GM21786 (cell line): ENCODE results near the gene SPHKAP.
"Not testable (repeated sequence)": the region's sequence is repeated elsewhere in the genome, so short reads cannot be mapped to it uniquely, and the experiment has no call there.

ENCODE experiments used
- ATAC-seq: cut with Tn5 transposase; IDR thresholded peaks from one replicate; pipeline ENCODE4 v1.9.1; 2021; ENCODE audit not compliant: unreplicated experiment

SPHKAP gene

GRCh38 chr2:228104215-228104614 is 77.3 kb downstream of the SPHKAP start:
- ATAC-seq = no peak

- ATAC-seq = no peak
Observed at GRCh38 chr2:228103379-228103778, 78.1 kb downstream of the SPHKAP start.

DNA sequence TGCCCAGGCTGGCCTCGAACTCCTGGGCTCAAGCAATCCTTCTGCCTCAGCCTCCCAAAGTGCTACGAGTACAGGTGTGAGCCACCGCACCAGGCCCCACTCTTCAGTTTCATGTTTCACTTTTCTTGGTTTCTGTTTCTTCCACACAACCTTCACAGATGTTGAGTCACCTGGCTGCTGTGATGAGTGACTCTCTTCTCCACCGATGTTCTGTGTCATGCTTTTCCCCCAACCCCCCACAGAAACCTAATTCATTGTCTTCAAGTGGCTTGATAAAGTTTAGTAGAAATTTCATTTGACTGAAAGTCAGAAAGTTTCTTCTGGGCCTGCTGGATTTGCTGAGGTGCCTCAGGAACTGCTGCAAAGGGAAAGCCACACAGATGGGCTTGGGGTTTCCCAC is 78.5 kb downstream of the SPHKAP start:
- no peak for ATAC-seq

DNA sequence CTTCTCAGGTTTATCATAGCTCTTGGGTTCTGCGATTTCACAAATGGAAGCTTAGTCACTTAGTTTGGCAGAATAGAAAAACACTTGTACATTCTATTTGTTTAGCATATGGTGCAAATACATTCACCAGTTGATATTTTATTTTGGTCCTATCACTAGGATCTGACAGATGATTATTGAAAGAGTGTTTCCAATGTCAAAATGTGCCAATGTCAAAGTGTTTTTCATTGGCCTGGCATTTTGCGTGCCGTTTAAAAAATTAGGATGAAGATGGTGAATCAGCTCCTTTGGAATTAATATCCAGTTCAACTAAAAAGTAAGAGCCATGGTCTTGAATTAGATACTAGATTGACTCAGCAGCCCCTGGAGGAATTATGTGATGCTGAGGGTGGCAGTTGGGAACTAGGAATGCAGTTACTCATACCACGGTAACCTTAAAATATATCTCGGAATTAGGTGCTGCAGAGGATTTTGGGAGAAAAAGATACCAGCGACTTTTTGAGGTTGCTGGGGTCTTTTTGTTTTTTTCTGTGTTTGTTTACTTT is 87.0 kb downstream of the SPHKAP start:
- ATAC-seq = no peak

DNA sequence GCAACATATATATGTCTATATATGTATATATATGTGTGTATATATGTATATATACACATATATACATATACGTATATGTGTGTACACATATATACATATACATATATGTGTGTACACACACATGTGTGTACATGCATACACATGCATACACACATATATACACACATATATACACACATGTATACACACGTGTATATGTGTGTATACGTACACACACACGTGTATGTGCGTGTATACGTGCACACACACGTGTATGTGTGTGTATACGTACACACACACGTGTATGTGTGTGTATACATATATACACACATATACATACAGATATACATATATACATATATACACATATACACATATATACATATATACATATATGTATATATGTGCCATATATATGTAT is 89.4 kb downstream of the SPHKAP start:
- no peak for ATAC-seq

- no peak for ATAC-seq
Observed at GRCh38 chr2:228086561-228086960, 94.9 kb downstream of the SPHKAP start.

GRCh38 chr2:228084717-228085116 is 96.8 kb downstream of the SPHKAP start:
- no peak for ATAC-seq

DNA sequence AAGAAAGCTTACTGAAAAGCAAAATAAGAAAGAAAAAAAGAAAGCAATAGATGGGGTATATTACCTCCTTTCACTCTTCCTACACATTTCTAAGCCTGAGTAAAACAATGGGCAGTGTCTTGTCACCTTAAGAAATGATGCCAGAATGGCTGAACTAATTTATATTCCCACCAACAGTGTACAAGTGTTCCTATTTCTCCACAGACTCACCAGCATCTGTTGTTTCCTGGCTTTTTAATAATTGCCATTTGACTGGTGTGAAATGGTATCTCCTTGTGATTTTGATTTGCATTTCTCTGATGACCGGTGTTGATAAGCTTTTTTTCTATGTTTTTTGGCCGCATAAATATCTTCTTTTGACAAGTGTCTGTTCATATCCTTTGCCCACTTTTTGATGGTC is 98.4 kb downstream of the SPHKAP start:
- no peak for ATAC-seq

- ATAC-seq = no peak
Observed at GRCh38 chr2:228082571-228082970, 98.9 kb downstream of the SPHKAP start.

- no peak for ATAC-seq
Observed at GRCh38 chr2:228079194-228079593, 102.3 kb downstream of the SPHKAP start.

DNA sequence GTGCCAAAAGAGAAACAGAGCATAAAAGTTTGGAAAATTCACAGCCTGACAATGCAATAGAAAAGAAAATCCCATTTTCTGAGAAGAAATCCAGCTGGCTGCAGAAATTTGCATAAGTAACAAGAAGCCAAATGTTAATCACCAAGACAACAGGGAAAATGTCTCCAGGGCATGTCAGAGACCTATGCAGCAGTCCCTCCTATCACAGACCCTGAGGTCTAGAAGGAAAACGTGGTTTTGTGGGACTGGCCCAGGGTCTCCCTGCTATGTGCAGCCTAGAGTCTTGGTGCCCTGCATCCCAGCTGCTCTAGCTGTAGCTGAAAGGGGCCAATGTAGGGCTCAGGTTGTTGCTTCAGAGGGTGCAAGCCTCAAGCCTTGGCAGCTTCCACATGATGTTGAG is 104.8 kb downstream of the SPHKAP start:
- ATAC-seq = not testable (repeated sequence)

DNA sequence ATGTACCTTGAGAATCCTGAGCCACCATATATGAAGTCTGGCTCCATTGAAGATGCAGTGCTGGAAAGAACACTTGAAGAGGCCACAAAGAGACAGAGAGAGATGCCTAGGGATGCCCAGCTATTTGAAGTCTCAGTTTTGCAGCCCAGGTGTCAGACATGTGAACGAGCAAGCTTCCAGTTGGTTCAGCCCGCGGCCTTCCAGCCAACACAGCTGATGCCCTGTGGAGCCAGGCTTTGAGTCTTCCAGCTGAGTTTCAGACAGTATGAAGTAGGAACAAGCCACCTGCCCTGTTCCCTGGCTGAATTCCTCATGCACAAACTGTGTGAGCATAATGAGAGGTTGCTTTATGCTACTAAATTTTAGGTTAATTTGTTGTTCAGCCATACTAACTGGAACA is 108.8 kb downstream of the SPHKAP start:
- no peak for ATAC-seq

DNA sequence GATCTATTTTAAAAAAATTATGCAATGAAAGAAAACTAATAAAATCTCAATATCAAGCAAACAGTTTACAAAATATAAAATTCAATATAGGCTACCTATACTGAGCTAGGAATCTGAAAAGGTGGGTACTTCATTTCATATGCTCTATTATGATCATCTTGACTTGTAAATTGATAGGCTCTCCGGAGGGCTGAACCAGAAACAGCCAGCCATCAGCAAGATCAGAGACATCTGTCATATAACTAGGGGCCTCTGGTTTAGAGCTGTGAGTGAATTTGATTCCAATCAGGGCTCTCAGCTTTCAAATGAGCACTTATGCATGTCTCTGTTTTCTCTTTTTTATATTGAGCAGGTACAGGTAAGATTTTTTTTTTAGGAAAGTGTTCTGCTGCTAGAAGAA is 114.2 kb downstream of the SPHKAP start:
- ATAC-seq = no peak

GRCh38 chr2:228066126-228066798 is 115.2 kb downstream of the SPHKAP start:
- no peak for ATAC-seq

- ATAC-seq = no peak
Observed at GRCh38 chr2:228065686-228066085, 115.8 kb downstream of the SPHKAP start.

DNA sequence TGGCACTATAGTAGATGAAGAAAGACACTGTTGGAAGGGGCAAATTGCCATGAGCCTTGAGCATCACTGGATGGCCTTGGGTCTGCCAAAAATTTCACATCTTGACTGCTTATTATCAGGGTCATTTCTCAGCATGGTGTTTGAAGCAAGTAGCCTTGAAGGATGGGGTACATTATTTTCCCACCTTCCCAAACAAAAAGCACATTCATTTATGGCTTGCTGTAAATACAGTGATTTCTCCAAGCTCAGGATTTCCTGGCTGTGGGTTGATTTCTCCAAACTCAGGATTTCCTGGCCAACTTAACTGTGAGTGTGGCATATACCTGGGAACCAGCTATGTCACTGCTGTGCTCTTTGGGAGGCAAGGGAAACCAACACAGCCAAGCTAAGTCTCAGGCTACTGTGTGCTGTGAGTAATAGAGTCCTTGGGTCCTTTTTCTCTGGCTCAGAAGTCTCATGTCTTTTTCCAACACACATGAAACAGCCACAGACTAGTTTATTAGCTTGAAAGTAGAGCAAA is 116.6 kb downstream of the SPHKAP start:
- no peak for ATAC-seq

DNA sequence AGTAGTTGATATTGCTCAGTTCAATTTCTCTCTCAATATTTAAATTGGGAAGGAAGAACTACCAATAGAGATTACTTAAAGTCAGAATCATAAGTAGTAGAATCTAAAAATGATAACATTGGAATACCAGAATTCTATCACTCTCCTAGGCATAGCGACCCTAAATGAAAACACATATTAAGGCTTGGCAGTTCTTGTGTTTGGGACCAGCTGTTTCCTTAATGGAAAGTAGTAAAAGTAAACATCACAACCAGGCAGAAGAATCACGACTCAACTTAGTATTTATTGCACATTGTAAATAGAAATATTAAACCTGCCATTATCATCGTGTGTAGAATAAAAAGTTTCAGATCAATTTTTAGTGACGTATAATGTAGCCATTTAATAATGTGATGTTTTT is 117.5 kb downstream of the SPHKAP start:
- no peak for ATAC-seq

DNA sequence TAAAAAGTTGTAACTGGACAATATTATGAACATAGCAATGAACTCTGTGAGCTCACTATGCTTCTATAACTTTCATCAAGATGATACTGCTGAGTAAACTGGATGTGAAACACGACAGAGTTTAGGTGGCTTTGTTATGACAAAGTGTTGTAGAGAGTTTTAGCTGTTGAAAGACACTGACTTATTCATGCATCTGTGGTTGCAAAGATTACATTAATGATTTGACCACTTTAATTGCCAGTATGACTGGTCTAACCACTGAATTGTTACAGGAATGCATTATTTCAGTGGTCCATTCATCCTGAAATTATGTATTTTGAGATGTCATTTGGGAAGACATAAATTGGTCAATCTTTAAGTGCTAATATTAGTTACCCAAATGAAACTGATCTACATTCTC is 117.9 kb downstream of the SPHKAP start:
- no peak for ATAC-seq

DNA sequence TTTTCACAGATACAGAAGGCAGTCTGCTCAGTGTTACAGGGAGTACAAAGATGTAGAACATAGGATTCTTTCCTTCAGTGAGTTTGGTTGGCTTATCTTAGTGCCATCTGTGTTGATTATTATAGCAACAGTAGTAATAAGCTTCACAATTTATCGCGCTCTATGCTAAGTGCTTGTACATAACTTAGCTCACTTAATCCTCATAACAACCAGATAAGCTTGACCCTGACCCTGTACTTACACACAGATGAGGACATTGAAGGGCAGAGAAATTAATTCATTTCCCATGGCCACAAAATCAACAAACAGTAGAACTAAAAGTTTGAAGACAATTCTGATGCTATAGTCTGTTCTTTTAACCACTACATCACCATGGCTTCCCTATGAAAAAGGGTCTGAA is 121.8 kb downstream of the SPHKAP start:
- no peak for ATAC-seq

DNA sequence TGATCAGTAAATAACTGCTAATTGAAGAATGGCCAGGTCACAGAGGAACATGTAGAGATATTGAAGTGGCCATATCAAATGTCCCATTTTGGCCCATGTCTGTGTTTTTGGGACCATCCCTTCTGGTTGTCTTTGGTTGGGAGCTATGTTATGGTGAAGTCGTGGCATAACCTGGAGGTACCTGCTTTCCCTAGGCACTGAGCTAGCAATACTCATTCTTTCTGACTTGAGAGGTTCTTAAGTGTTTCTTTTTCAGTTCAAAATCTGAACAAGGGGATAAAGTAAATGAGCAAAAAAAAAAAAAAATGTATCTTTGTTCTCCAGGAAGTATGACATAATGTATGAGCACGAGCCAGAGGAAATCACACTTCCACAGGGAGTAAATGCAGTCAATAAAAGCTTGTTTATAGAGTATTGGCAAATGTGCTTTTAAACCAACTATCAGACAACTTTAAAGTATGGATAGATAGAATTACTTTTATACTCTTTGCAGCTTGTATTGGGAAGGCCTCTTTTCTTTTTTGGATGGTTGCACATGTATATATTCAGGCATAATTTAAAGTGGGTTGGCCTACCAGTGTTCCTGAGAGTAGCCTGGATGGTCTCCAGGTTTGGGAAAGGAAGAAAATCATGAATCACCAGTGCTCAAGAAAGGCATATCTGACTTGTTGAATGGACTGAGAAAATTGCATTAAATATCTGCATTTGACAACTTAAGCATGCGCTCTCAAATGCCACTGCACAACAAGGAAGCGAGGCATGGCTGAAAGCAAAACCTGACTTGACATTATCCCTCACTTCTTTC is 125.0 kb downstream of the SPHKAP start:
- no peak for ATAC-seq

- peak; percentile 77 for ATAC-seq
Observed at GRCh38 chr2:228048838-228049490, 132.5 kb downstream of the SPHKAP start.

DNA sequence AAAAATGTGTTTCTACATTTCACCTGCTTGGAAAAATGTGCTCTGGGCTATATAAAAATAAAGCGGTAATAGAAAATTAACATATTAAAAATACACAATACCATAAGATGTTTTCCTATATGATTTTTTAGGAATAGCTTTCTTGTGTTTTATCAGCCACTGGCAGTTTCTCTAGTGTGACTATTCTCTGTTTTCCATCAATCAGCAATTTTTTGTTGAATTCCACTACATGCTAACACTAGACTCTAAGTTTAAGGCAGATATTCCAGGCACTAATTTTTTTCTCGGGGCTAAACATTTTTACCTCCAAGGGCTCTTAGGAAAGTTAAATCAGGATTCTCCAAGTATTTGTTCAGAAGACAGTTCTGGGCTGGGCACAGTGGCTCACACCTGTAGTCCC is 140.5 kb downstream of the SPHKAP start:
- ATAC-seq = no peak
